CD4-positive, alpha-beta T cell treated with Interleukin-17A for 4 hours (primary cell): ENCODE results near the gene USP25.

ENCODE experiments used
- DNase-seq: peaks from one replicate; pipeline ENCODE4 v3.0.0-alpha.2; 2020; ENCODE audit warnings: mixed read lengths

Gene USP25

DNA sequence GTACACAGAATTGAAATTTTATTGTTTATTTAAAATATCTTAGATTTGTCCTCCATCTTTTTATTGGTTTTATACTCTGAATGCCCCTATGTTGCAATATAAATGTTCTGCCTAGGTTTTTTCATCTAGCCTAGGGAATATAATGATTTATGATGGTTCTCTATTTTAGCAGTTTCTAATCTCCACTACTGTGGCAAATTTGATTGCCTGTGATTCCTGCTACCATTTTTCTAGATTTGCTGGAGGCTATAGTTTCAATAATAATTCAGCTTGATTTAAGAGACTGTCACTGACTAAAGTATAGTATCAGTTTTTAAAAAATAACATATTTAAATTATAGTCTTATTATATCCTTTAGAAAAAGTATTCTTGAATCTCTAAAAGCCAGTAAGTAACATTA, 90.5 kb downstream of the USP25 start:
- DNase-seq: no peak

DNA sequence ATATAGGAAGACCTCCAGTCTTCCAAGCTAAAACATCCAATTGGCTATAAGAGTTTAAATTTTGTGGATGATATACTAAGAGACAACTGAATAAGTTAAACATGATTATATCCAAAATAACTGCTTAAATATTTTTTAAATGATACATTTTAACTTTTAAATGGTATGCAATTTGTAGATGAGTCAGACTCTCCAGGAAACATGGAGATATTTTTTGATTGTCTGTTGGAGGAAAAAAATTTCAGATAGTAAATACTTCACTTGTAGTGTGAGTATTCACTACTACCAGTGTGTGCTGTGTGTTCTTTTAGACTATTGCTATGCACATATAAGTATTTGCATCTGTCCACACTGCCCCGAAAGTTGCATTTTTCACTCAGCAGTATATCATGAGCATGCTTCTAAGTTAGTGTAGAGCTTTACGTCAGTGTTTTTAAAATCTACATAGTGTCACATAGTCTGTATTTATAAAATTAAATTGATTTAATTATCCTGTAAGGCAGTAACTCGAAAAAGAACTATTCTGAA, 91.1 kb downstream of the USP25 start:
- no peak for DNase-seq

DNA sequence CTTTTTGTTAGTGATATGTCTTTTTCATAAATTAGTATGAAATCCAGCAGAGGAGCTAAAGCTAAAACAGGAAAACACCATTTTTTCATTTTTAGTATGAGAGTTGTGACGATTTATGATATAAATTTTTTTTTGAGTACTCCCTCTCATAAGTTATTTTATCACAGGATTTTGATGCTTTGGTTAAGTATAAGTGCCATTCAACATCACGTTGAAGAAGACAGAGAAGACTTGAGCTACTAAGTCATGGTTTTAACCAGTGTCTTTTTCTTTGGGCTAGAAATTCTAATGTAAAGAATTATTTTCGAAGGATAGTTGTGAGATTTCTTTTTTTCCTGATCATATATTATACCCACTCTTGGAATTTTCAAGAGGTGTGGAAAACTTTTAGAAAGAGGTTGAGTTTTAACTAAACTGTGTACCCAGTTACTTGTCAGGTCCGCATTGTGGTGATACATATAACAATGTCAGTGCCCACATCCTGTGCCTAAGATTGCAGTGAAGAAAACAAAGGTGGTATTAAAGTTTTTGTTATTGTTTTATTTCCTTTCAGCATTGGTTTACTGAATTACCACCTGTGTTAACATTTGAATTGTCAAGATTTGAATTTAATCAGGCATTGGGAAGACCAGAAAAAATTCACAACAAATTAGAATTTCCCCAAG, 93.8 kb downstream of the USP25 start:
- DNase-seq: peak; percentile 25

DNA sequence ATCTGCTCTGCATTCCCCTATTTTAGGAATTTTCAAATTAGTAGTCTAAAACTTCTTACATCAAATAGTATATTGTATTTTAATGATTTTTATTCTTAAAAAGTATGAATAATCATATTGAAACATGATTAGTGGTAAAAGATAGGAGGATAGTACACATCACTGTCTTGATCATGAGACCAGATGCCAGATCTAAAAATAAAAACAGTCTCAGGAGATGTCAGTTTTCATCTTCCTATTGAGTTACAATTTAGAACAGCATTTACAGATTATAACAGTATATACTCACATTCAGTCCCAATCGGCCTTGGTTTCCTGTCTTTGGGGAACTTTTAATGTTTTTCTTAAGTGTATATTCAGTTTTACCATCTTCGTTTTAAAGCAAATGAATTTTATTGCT, 95.9 kb downstream of the USP25 start:
- DNase-seq: no peak

DNA sequence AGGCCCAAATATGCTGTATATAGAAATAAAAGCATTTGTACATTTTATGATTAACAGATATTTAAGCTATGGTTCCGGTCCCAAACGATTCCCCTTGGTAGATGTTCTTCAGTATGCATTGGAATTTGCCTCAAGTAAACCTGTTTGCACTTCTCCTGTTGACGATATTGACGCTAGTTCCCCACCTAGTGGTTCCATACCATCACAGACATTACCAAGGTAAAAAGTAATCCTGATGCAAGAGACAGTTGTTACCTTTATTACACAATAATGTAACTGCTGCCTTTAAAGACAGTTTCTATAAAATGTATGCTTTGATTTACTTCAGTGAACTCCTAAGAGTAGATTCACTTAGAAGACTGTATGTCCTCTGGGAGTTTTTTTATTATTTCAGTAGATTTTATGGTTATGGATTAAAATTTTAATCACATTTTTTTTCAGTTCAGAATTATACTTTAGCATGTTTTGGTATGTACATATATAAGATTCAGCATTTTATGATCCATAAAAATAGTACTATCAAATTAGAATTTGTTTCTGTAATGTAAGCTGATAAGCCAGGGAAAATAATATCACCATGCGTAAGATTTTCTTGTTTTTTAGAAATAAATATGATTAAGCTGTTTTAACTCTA, 96.5 kb downstream of the USP25 start:
- DNase-seq: peak; percentile 50

DNA sequence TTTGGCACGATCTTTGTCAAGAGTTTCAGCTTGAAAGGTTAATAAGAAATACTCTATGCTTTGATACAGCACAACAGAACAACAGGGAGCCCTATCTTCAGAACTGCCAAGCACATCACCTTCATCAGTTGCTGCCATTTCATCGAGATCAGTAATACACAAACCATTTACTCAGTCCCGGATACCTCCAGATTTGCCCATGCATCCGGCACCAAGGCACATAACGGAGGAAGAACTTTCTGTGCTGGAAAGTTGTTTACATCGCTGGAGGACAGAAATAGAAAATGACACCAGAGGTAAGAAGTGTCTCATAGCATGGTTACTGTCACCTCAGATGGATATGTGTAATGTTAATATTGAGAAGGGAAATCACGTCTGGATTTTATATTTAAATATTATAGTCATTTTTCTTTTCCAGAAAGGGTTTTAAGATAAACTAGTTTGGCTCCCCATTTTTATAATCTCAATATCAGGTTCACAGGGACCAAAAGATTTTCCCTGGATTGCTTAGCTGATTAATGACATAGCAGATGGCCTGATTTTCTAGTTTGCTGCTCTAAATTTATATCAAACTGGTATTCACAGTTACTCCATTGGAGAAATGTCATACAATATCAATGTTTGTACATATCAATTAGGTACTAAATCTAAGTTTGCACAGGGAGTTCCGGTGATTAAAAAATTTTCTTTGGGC, 97.3 kb downstream of the USP25 start:
- DNase-seq: no peak

DNA sequence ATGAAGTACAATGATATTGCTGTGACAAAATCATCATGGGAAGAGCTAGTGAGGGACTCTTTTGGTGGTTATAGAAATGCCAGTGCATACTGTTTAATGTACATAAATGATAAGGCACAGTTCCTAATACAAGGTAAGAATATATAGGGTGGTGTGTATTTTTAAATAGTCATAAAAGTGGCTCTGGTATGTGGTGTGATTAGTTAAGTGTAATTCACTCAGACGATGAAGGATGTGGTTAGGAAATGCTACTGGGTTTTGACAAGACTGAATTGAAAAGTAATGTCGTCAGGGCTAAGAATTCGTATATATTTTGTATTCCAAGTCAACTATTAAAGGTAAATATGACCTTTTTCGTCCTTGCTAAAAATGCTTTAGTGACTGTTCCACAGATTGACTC, 101.7 kb downstream of the USP25 start:
- DNase-seq: no peak

DNA sequence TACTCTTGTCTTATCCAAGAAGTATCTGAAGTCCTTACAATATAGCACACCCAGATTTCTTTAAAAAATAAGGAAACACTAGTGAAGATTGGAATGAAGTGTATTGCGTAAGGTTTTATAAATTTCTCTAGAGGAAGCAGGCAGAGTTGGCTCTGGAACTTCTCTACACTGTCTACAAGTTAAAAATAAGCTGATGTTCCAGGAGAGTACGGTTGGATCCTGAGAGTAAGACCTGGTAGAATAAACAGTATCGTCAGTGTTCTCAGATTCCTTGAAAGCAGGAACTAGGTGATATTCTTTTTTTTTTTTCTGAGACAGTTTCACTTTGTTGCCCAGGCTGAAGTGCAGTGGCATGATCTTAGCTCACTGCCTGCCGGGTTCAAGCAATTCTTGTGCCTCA, 107.9 kb downstream of the USP25 start:
- DNase-seq: no peak

DNA sequence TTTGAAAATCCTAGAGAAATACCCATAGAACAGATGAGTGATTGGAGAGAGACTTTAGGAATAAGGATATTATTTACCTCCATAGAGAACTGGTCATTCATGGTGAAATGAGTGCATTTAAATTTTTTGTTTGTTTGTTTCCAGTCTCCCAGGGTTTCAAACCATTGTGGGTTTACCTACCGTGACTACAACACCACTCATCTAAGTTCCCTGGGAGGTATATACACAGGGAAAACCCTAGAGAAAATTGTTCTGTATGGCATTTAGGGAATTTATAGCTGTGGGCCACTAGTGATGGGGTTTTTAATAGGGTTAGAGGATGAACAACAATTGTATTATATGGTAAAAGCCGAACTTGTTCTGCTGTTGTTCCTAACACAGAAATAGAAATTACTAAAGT, 109.2 kb downstream of the USP25 start:
- no peak for DNase-seq

DNA sequence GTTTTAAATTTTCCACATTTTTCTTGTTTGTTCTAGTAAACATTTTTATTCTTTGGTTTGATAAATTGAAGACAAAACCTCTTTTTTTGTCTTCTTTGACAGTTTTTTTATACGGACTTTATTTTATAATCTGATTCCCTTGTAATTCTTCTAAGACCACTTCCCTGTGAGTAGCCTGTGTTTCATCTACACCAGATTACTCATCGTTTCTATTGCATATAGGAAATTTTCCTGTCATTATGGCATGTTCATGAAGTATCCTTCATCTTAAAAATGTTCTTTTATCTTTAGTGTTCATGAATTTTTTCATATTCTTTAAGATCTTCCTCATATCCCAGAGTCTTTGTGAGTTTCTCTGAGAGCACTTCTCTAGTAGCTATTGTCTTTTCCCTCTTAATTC, 109.8 kb downstream of the USP25 start:
- DNase-seq: no peak

DNA sequence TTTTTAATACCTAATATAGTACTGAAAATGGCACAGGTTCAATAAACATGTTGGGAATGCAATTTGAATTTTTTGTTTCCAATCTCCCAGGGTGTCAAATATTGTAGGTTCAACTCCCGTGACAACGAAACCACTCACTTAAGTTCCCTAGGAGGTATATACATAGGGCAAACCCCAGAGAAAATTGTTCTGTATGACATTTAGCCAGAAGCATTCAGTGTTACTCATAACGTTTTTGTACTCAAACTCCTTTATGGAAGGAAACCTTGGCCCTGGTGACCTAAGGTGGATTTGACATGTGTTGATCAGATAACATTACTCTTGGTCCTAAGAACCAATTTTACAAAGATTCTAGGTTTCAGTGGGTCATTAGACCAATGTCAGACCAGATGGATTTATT, 110.6 kb downstream of the USP25 start:
- no peak for DNase-seq

DNA sequence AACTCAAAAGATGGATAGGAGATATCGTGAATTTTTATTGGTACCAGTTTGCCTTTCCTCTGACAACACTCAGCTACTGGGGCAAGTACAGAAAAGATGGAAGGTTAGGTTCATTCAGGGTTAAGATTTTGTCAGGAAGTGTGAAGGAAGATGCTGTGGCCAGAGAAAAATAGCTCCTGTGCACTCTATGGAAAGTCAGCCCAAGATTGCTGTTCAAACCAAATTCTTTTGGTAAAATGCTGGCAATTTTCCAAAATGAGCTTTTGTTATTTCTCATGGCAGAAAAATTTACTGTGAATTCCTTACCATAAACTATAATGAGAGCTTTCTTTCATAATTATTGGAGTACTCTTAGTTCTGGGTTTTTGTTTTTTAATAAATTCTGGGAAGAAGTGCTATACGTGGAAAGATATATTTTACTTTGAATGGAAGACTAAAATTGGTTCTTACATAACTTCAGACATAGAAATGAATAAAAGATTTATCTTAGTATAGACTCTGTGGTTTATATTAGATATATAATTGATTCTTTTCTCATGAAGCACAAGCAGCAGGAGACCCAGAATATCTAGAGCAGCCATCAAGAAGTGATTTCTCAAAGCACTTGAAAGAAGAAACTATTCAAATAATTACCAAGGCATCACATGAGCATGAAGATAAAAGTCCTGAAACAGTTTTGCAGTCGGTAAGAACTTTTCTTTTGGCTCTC, 112.2 kb downstream of the USP25 start:
- no peak for DNase-seq

DNA sequence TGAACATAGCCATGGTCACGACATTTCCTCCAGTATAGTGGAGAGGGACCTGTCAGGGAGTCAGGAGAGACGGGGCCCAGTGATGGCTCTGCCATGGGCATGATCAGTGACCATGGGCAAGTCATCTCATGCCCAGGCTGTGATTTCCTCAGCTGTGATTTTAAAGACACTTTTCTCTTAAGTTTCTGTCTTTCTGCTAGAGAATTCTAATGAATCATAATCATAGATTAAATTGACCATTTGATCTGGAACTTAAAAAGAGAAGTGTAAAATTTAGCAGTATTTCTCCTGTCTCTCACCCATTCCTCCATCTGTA, 112.7 kb downstream of the USP25 start:
- no peak for DNase-seq

DNA sequence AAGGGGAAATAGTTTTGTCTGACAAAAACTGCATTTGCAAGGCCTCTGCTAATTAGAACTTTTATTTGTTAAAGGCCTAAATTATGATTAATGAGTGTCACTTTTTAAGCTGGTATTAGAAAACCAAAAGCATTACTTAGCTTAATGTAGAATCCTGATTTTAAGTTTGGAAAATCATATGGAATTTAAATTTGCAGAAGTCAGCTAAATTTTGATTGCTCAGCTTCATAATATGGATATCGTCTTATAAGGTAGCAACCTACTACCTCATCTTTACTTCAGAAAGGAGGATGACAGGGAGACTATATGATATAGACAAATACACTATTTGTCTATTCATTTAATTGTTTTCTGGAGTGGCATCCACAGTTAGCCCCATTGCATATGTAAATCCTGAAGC, 114.0 kb downstream of the USP25 start:
- DNase-seq: no peak

DNA sequence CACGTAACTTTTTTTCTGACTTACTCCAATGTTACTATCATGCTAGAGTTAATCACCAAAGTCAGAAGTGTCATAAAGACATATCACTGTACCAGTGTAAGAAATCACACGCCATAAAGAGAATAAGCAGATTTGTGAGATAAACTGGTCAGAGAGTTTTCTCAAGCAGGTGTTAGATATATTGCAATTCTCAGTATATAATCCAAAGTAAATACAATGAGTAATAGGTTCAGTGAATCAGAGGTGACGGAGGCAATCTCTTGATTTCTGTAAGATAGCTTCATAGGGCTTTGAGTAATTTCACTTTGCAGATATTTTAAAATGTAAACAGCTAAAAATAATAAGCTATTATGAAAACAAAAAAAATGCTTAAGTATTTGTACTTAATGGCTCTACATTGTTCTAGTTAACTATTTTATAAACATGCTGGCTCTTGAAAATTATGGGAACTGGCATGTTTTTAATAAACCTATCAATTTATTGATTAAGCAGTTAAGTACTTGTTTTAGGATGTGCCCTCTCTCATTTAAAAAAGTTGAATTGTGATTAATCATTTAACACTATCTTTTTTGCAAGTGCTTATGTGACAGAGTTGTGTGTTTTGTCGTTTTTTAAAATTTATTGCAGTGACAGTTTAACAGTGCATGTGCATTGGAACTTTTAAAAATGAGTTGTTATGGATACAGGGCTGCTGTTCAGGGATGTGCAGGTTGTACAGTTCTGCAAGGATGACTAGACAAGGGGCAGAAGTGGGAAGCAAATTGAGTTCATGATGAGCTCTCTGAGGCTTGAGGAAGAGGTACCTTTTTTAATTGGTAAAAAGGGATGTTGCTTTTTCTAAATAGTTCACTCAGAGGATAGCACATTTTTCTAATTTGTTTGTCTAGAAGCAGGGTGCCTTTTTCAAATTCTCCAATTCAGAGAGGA, 119.1 kb downstream of the USP25 start:
- DNase-seq: no peak

DNA sequence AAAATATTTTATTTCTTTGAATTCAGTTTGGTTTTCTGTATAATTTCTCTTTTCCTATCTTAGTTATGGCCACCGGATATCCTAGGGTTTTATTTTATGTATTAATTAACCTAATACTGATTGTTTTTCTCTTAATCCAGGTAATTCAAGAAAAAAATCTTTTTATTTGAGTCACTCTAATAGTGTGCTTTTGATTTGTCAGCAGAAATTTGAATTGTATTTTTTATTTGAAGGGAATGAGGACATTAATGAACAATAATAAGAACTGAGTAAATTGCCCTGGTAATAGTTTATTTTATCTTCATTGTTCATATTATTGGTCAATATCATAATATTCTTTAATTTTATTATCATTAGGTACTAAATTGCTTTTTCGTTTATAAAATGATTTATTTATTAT, 120.1 kb downstream of the USP25 start:
- DNase-seq: no peak

DNA sequence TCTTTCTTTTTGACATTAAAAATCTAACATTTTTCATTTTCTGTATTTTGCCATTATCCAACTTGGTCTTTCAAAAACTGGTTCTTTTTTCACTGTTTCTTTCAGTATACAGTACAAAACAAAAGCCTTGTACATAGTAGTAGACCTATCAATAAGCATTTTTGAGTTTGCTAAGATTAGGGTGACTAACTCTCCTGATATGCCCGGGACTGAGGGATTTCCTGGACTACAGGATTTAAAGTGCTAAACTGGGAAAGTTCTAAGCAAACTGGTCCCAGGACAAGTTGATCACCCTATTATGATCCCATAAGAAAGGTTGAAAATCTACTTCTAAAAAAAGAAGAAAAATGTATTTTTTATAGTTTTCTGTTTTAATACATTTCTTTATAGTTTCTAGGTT, 120.9 kb downstream of the USP25 start:
- no peak for DNase-seq

DNA sequence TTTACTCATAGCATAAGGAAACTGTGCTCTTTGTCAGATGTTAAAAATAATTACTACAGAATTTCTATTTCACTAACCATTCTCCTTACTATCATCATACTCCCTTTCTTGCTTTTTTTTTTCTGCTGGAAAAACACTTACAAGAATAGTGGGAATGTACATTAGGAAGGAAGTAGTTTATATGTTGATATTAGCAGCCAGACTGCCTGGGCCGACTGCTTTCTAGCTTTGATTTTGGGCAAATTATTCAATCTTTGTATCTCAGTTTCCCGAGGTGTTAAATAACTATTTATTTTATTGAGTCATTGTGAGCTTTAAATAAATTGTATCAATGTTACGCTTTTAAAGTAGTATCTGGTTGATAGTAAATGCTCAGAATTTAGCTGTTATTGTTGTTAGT, 122.4 kb downstream of the USP25 start:
- DNase-seq: no peak

DNA sequence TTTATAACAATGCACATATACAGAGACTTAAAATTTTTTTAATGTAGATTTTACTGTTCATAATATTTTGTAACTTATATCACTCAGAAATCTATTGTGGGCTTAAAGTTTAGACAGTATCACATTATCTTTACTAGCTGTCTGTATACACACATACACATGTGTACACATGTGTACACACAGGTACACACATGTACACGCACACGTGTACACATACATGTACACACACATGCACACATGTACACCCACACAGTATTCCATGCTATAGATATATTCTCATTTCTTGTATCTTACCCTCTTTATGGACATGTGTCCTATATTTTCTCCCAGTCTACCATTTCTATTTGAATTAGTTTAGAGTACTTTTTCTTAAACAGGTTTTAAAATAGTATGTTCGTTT, 123.3 kb downstream of the USP25 start:
- no peak for DNase-seq

DNA sequence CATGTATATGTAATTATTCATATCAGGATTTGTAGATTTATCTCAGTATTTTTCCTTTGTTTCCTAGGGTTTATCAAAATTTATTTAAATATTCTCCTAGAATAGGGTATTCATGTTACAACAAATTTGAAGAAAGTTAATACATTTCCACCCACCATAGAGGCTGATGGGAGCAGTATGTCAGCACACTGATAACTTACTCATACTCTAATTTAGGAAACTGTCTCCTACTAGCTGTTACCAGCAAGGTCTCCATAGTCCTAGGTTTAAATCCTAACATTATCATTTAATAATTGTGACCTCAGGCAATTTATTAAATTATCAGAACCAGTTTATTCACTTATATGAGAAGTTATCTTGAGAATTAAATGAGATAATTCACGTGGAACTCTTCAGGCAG, 127.0 kb downstream of the USP25 start:
- no peak for DNase-seq

DNA sequence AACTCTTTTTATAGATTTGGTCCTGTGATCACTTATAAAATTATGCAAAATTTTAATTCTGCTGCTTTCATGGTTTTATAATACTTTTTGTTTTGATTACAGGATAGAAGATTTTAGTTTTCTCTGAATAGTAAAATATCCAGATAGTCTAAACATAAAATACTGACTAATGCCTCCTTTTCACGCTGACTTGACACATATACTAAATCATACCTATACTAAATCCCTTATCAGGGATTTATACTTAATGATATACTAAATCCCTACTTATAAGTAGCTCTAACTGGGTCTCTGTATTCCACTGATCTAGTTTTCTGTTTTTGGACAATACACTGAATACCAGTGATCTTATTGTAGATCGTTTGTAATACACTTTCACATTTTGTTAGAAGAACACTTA, 128.0 kb downstream of the USP25 start:
- DNase-seq: no peak

DNA sequence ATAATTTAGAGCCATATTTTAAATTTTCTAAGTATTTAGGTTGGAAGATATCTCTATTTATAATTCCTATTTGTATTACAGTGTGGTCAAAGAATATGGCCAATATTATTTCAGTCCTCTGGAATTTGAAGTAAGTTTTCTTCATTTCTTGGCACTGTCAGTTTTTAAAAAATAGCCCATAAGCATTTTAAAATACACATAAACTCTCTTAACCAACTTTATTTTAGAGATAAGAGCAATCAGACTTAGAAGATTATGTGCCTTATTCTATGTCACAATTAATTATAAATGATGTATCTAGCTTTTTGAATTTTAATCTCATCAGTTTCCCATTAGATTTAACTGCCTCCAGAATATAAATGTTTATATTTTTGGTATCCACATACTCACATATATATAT, 130.8 kb downstream of the USP25 start:
- DNase-seq: no peak

DNA sequence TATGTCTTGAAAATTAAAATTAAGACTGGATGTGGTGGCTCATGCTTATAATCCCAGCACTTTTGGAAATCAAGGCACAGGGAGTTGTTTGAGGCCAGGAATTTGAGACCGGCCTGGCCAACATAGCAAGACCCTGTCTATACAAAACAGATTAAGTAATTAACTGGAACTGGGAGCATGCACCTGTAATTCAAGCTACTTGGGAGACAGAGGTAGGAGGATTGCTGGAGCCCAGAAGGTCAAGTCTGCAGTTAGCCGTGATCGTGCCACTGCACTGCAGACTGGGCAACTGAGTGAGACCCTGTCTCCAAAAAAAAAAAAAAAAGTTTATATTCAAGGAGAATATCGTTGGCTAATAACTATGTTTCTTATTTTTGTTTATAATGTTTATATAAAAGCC, 139.2 kb downstream of the USP25 start:
- DNase-seq: no peak
